CD14-positive monocyte (primary cell): Measurements from ENCODE around the gene ADSS1. TPM values are rescaled to one million over a fixed set of nuclear protein-coding genes. Genes with fewer than 3 reads are reported as not detected.

Source experiments
- DNase-seq, 3 donors: peaks; one replicate each; pipeline ENCODE4 v3.0.0-alpha.2; 2011 to 2022
- H2AFZ ChIP-seq: 2 replicates; pipeline ENCODE4 v1.6.0; 2012; ENCODE audit warnings: mild to moderate bottlenecking, low read depth, low read length, inconsistent platforms; ENCODE audit not compliant: insufficient read depth, poor library complexity, severe bottlenecking
- H3K27ac ChIP-seq, 2 donors: 1 replicate in 1 of 2; 2 replicates in 1 of 2; pipeline ENCODE4 v1.5.1; 2012 to 2013; ENCODE audit warnings: low read length in 2 of 2, control low read depth in 1 of 2, inconsistent platforms in 1 of 2, low read depth in 1 of 2, mild to moderate bottlenecking in 1 of 2
- H3K27me3 ChIP-seq, 2 donors: one replicate each; pipeline versions ENCODE4 v1.6.0 to v1.6.1; 2011 to 2013; ENCODE audit warnings: low read length in 2 of 2; ENCODE audit not compliant: control insufficient read depth in 2 of 2, insufficient read depth in 2 of 2
- H3K36me3 ChIP-seq, 2 donors: replicated peaks in 1 of 2; 1 replicate in 1 of 2; 2 replicates in 1 of 2; pipeline versions ENCODE4 v1.5.1 to v1.6.1; 2012 to 2013; ENCODE audit warnings: low read length in 2 of 2, control low read depth in 1 of 2, inconsistent platforms in 1 of 2, mild to moderate bottlenecking in 1 of 2; ENCODE audit not compliant: insufficient read depth in 2 of 2, control insufficient read depth in 1 of 2
- H3K4me1 ChIP-seq, 2 donors: 1 replicate in 1 of 2; 2 replicates in 1 of 2; pipeline versions ENCODE4 v1.5.1 to v1.6.1; 2012 to 2013; ENCODE audit warnings: low read length in 2 of 2, control low read depth in 1 of 2, inconsistent platforms in 1 of 2, mild to moderate bottlenecking in 1 of 2, moderate library complexity in 1 of 2; ENCODE audit not compliant: insufficient read depth in 2 of 2, control insufficient read depth in 1 of 2
- H3K4me2 ChIP-seq: replicated peaks from 2 replicates; pipeline ENCODE3; 2012; ENCODE audit warnings: low read length, moderate library complexity, mild to moderate bottlenecking; ENCODE audit not compliant: poor library complexity, severe bottlenecking; ENCODE audit errors: extremely low read depth
- H3K4me3 ChIP-seq, 3 experiments: fragments of 200-600 bp in 1 of 3; sonication (generic) in 1 of 3; replicated peaks in 1 of 3; 1 replicate in 2 of 3; 2 replicates in 1 of 3; pipeline ENCODE4 v1.5.1; 2011 to 2013; ENCODE audit warnings: low read length in 3 of 3, mild to moderate bottlenecking in 3 of 3, control low read depth in 2 of 3, low read depth in 2 of 3, inconsistent platforms in 1 of 3, moderate library complexity in 1 of 3
- H3K79me2 ChIP-seq: 2 replicates; pipeline ENCODE4 v1.6.0; 2012; ENCODE audit warnings: mild to moderate bottlenecking, control low read depth, inconsistent platforms, low read length, moderate library complexity; ENCODE audit not compliant: insufficient read depth
- H3K9ac ChIP-seq: 2 replicates; pipeline ENCODE4 v1.6.0; 2017; ENCODE audit warnings: low read length, mild to moderate bottlenecking; ENCODE audit not compliant: insufficient read depth, poor library complexity, severe bottlenecking
- H3K9me3 ChIP-seq, 2 donors: replicated peaks in 1 of 2; 1 replicate in 1 of 2; 2 replicates in 1 of 2; pipeline versions ENCODE4 v1.5.1 to v1.6.1; 2012 to 2013; ENCODE audit warnings: low read length in 2 of 2, control low read depth in 1 of 2; ENCODE audit not compliant: control insufficient read depth in 1 of 2, insufficient read depth in 1 of 2
- H4K20me1 ChIP-seq: 2 replicates; pipeline ENCODE4 v1.6.0; 2012; ENCODE audit warnings: mild to moderate bottlenecking, low read length, control low read depth, moderate library complexity; ENCODE audit not compliant: insufficient read depth
- H3K27ac Mint-ChIP-seq, 7 donors: one replicate each; pipeline ENCODE4 v1.8.0; 2020; ENCODE audit warnings: mild to moderate bottlenecking in 7 of 7, mixed read lengths in 7 of 7, moderate library complexity in 6 of 7, inconsistent platforms in 2 of 7
- H3K27me3 Mint-ChIP-seq, 3 donors: one replicate each; pipeline ENCODE4 v1.8.0; 2021 to 2022; ENCODE audit warnings: low read depth in 3 of 3, mild to moderate bottlenecking in 3 of 3, mixed read lengths in 3 of 3, moderate library complexity in 3 of 3, inconsistent platforms in 1 of 3
- H3K36me3 Mint-ChIP-seq, 2 donors: one replicate each; pipeline ENCODE4 v1.8.0; 2020; ENCODE audit warnings: mixed read lengths in 2 of 2, inconsistent platforms in 1 of 2, mild to moderate bottlenecking in 1 of 2
- H3K4me1 Mint-ChIP-seq: one replicate; pipeline ENCODE4 v1.8.0; 2020; ENCODE audit warnings: mild to moderate bottlenecking, mixed read lengths
- H3K4me3 Mint-ChIP-seq, 2 donors: one replicate each; pipeline ENCODE4 v1.8.0; 2020; ENCODE audit warnings: mild to moderate bottlenecking in 2 of 2, mixed read lengths in 2 of 2, moderate library complexity in 1 of 2
- H3K9me3 Mint-ChIP-seq, 7 donors: one replicate each; pipeline ENCODE4 v1.8.0; 2020 to 2022; ENCODE audit warnings: mixed read lengths in 7 of 7, mild to moderate bottlenecking in 6 of 7, moderate library complexity in 6 of 7, inconsistent platforms in 2 of 7
- CTCF ChIP-seq: fragments of 200-600 bp; IDR thresholded peaks from one replicate; pipeline ENCODE4 v1.8.0; 2022; ENCODE audit warnings: antibody characterized with exemption, mild to moderate bottlenecking
- WGBS: methylation state at CpG from one replicate; pipeline ENCODE4 v1.1.5; 2013; ENCODE audit warnings: missing lambda C conversion rate; ENCODE audit not compliant: insufficient coverage; 5-methylcytosine and 5-hydroxymethylcytosine counted together
- intact Hi-C, 2 donors: fragments of 100-400 bp; cut with micrococcal nuclease; formaldehyde crosslinking; loops; one replicate each; pipeline versions ENCODE4 v1.15.0 to v1.15.1; 2023
- polyA plus RNA-seq, 3 donors: library from polyadenylated mRNA; depleted of rRNA in 1 of 3; unstranded in 2 of 3; stranded (reverse) in 1 of 3; fragments of 300-500 nt in 2 of 3; fragments of >200 nt in 1 of 3; fragmentation: Illumina TruSeq in 2 of 3; gene quantifications; 1 replicate in 2 of 3; 2 replicates in 1 of 3; pipeline ENCODE4 v1.2.3, GENCODE V29; 2012 to 2021

The ADSS1 gene
- polyA plus RNA-seq, 3 donors = 0.61 to 3.7 (median 0.64) TPM

DNA sequence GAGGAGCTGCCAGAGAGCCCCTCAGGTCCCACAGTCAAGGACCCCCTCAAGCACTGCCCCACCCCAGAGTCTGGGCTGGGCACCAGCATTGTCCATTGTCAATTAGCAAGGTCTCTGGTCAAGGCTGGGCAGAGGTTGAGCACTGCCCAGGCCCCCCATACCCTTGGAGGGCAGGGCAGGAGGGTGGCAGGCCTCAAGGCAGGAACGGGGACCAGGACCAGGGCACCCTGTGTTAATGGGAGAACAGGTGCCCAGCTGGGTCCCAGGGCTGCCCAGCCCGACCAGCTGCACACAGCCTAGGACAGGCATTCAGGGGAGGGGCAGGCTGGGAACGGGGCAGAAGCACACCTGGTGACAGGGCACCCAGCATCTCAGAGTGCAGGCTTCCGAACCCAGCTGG lies 47.3 kb downstream of the ADSS1 start:
- H3K4me2 ChIP-seq = no peak overlapping the region
- H3K27ac ChIP-seq = no peak overlapping the region
- no peak overlapping the region for H3K27ac Mint-ChIP-seq
- intact Hi-C loops = no loop called here
- H2AFZ ChIP-seq = no peak overlapping the region
- H3K4me3 Mint-ChIP-seq = no peak overlapping the region
- H3K27me3 Mint-ChIP-seq = no peaks in the 10 kb centered on the region
- TF ChIP-seq CTCF = no peak
- H3K27me3 ChIP-seq = no peaks in the 10 kb centered on the region
- H3K4me1 Mint-ChIP-seq = peaks cover 6% of the 10 kb centered on the region
- H3K9ac ChIP-seq = no peak overlapping the region
- H3K9me3 ChIP-seq = peaks cover 7 to 11% of the 10 kb centered on the region in 2 donors
- H3K36me3 ChIP-seq = peaks cover 47 to 63% of the 10 kb centered on the region in 2 donors
- no peaks in the 10 kb centered on the region for H3K79me2 ChIP-seq
- H3K4me3 ChIP-seq = no peak overlapping the region
- peaks cover 39 to 64% of the 10 kb centered on the region in 2 donors for H3K36me3 Mint-ChIP-seq
- peaks cover 0 to 9% of the 10 kb centered on the region in 2 donors for H3K4me1 ChIP-seq
- H3K9me3 Mint-ChIP-seq = peaks cover 2 to 25% (median 12%) of the 10 kb centered on the region in 7 donors
- DNase-seq = no peak
- peaks cover 61% of the 10 kb centered on the region for H4K20me1 ChIP-seq
- WGBS = 92% methylated on average over 4 of the region's 4 CpGs

DNA sequence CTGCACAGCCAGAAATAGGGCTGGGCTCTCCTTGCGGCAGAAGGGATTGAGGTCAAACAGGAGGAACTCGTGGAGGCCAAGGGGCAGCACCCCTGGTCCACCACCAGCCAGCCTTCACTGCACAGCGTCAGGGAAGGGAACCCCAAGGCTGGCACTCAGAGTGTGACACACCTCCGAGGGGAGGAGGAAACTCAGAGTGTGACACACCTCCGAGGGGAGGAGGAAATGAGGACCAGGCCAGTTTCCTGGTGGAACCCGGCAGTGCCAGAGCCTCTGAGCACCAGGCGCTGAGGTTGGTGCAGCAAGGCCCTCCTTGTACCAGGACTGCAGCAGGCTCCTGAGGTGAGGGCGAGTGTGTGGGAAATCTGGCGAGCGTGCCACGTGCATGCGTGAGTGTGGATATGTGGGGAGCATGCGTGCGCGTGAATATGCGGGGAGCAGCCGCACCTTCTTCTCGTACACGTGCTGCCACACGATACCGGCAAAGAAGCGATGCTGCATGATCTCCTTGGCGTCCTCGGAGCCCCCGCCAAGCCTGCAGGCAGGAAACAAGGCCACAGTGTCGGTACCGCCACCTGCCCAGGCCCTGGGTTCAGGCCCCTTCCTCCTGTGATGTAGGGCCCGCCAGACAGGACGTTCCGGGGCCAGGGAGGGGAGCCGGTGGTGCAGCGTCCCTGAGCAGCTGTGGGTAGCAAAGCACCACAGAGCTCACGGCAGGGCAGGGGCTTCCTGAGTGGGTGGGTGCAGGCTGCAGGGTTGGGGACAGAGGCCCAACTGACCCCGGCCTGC lies 48.1 kb downstream of the ADSS1 start:
- peaks cover 54 to 70% of the 10 kb centered on the region in 2 donors for H3K36me3 ChIP-seq
- WGBS = 92% methylated on average over 32 of the region's 34 CpGs
- H3K4me1 ChIP-seq = peaks cover 0 to 9% of the 10 kb centered on the region in 2 donors
- no peaks in the 10 kb centered on the region for H3K27me3 Mint-ChIP-seq
- peaks cover 7 to 11% of the 10 kb centered on the region in 2 donors for H3K9me3 ChIP-seq
- H4K20me1 ChIP-seq = peaks cover 69% of the 10 kb centered on the region
- H3K27me3 ChIP-seq = no peaks in the 10 kb centered on the region
- no peak overlapping the region for H3K4me3 ChIP-seq
- no peak overlapping the region for H3K27ac ChIP-seq
- TF ChIP-seq CTCF = no peak
- no peak overlapping the region for H3K4me3 Mint-ChIP-seq
- DNase-seq = no peak
- H3K4me1 Mint-ChIP-seq = peaks cover 6% of the 10 kb centered on the region
- H3K27ac Mint-ChIP-seq = no peak overlapping the region
- intact Hi-C loops = no loop called here
- peaks cover 2 to 27% (median 12%) of the 10 kb centered on the region in 7 donors for H3K9me3 Mint-ChIP-seq
- H3K36me3 Mint-ChIP-seq = peaks cover 39 to 71% of the 10 kb centered on the region in 2 donors
- no peaks in the 10 kb centered on the region for H3K79me2 ChIP-seq
- no peak overlapping the region for H3K4me2 ChIP-seq
- H2AFZ ChIP-seq = no peak overlapping the region
- no peak overlapping the region for H3K9ac ChIP-seq
